ENCODE measurements around the gene PLEKHM1.
"Not testable (repeated sequence)": the region's sequence is repeated elsewhere in the genome, so short reads cannot be mapped to it uniquely, and the experiment has no call there.

Gene PLEKHM1

GRCh38 chr17:45490615-45491433, at the start of gene PLEKHM1:
TSS of gene PLEKHM1 (minus strand) at chr17:45490721. CDS start at chr17:45482484, 8,237 bp downstream.
- not testable (repeated sequence) for DNase-seq

- not testable (repeated sequence) for DNase-seq
Measured at GRCh38 chr17:45538168-45538567, 47.6 kb upstream of the PLEKHM1 start.

- DNase-seq, result not testable (repeated sequence)
Measured at GRCh38 chr17:45506072-45506471, 15.6 kb upstream of the PLEKHM1 start.

- not testable (repeated sequence) for DNase-seq
Measured at GRCh38 chr17:45505183-45505582, 14.7 kb upstream of the PLEKHM1 start.

GRCh38 chr17:45501092-45501707, 10.7 kb upstream of the PLEKHM1 start:
- not testable (repeated sequence) for DNase-seq

- not testable (repeated sequence) for DNase-seq
Measured at GRCh38 chr17:45500478-45500877, 10.0 kb upstream of the PLEKHM1 start.

GRCh38 chr17:45499208-45499607, 8.7 kb upstream of the PLEKHM1 start:
- not testable (repeated sequence) for DNase-seq

GRCh38 chr17:45498377-45498776, 7.9 kb upstream of the PLEKHM1 start:
- not testable (repeated sequence) for DNase-seq

GRCh38 chr17:45497449-45497848, 6.9 kb upstream of the PLEKHM1 start:
- not testable (repeated sequence) for DNase-seq

GRCh38 chr17:45496507-45496906, 6.0 kb upstream of the PLEKHM1 start:
- not testable (repeated sequence) for DNase-seq

GRCh38 chr17:45494556-45494955, 4.0 kb upstream of the PLEKHM1 start:
- not testable (repeated sequence) for DNase-seq

- not testable (repeated sequence) for DNase-seq
Measured at GRCh38 chr17:45492156-45492555, 1.6 kb upstream of the PLEKHM1 start.

- DNase-seq, result not testable (repeated sequence)
Measured at GRCh38 chr17:45490198-45490597, 323 bp downstream of the PLEKHM1 start.

- not testable (repeated sequence) for DNase-seq
Measured at GRCh38 chr17:45487704-45488103, 2.8 kb downstream of the PLEKHM1 start.

GRCh38 chr17:45483591-45484216, 6.8 kb downstream of the PLEKHM1 start:
- DNase-seq, result not testable (repeated sequence)

GRCh38 chr17:45483177-45483576, 7.3 kb downstream of the PLEKHM1 start:
- not testable (repeated sequence) for DNase-seq

GRCh38 chr17:45482317-45482716, 8.2 kb downstream of the PLEKHM1 start:
- DNase-seq, result not testable (repeated sequence)

GRCh38 chr17:45475436-45475835, 15.1 kb downstream of the PLEKHM1 start:
- DNase-seq, result not testable (repeated sequence)

- DNase-seq, result not testable (repeated sequence)
Measured at GRCh38 chr17:45472249-45472648, 18.3 kb downstream of the PLEKHM1 start.

- not testable (repeated sequence) for DNase-seq
Measured at GRCh38 chr17:45469204-45469563, 21.3 kb downstream of the PLEKHM1 start.

- not testable (repeated sequence) for DNase-seq
Measured at GRCh38 chr17:45468293-45469203, 22.0 kb downstream of the PLEKHM1 start.

All from NCI-H524 treated with DMSO at 0.1 percent for 48 hours (cell line).